ENCODE data around the gene C11orf21. TPM values are rescaled to one million over a fixed set of nuclear protein-coding genes. Genes with fewer than 3 reads are reported as not detected.
"Not testable (repeated sequence)": the region's sequence is repeated elsewhere in the genome, so short reads cannot be mapped to it uniquely, and the experiment has no call there.

The C11orf21 gene
- total and polyA plus RNA-seq, 8 donors: 1.2 to 6.9 (median 1.8) TPM

DNA sequence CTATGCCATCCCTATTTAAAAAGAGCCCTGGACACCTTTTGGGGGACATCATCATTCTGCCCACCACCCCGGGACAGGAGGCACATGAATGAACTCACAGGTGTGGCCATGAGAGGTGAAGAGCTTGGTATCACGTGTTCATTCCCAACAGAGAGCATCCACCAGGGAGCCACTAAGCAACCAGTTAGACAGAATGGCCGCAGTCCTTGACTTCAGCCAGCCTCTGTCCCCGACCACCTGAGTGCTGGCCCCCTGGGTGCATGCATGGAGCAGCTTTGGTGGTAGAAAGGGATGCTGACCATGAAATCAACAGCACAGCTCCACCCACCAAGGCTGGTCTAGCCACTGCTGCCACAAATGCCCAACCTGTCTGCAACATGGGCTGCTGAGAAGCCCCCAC is 44.3 kb upstream of the C11orf21 start:
- DNase-seq: no peak
- Histone ChIP-seq H3K4me3 (no peak overlapping the region), H3K9me3 (peaks cover 0 to 11% of the 10 kb centered on the region in 2 donors), H3K27ac (no peak overlapping the region), H3K27me3 (no peaks in the 10 kb centered on the region), H3K36me3 (no peaks in the 10 kb centered on the region), H3K4me1 (no peaks in the 10 kb centered on the region)
- TF ChIP-seq, protein P1, sequence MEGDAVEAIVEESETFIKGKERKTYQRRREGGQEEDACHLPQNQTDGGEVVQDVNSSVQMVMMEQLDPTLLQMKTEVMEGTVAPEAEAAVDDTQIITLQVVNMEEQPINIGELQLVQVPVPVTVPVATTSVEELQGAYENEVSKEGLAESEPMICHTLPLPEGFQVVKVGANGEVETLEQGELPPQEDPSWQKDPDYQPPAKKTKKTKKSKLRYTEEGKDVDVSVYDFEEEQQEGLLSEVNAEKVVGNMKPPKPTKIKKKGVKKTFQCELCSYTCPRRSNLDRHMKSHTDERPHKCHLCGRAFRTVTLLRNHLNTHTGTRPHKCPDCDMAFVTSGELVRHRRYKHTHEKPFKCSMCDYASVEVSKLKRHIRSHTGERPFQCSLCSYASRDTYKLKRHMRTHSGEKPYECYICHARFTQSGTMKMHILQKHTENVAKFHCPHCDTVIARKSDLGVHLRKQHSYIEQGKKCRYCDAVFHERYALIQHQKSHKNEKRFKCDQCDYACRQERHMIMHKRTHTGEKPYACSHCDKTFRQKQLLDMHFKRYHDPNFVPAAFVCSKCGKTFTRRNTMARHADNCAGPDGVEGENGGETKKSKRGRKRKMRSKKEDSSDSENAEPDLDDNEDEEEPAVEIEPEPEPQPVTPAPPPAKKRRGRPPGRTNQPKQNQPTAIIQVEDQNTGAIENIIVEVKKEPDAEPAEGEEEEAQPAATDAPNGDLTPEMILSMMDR (IDR thresholded peaks at IDR 0.05): no peak
- ATAC-seq: no peak
- intact Hi-C loops (cut with DNase I): no loop called here

DNA sequence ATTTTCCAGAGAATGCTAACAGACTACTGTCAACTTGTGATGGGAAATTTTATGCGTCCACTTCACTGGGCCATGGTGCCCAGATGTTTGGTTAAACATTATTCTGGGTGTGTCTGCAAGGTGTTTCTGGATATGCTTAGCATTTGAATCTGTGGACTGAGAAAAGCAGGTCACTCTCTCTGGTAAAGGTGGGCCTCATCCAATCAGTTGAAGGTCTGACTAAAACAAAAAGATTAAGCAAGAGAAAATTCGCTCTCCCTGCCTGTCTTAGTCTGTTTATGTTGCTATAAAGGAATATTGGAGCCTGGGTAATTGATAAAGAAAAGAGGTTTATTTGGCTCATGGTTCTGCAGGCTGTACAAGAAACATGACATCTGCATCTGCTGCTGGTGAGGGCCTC is 43.3 kb upstream of the C11orf21 start:
- Histone ChIP-seq H3K36me3 (no peaks in the 10 kb centered on the region), H3K27ac (no peak overlapping the region), H3K4me1 (no peaks in the 10 kb centered on the region), H3K4me3 (no peak overlapping the region), H3K9me3 (peaks cover 0 to 11% of the 10 kb centered on the region in 2 donors), H3K27me3 (no peaks in the 10 kb centered on the region)
- DNase-seq (no peak), ATAC-seq (no peak)
- intact Hi-C loops (cut with DNase I): no loop called here
- TF ChIP-seq, protein P1 (IDR thresholded peaks at IDR 0.05): no peak

DNA sequence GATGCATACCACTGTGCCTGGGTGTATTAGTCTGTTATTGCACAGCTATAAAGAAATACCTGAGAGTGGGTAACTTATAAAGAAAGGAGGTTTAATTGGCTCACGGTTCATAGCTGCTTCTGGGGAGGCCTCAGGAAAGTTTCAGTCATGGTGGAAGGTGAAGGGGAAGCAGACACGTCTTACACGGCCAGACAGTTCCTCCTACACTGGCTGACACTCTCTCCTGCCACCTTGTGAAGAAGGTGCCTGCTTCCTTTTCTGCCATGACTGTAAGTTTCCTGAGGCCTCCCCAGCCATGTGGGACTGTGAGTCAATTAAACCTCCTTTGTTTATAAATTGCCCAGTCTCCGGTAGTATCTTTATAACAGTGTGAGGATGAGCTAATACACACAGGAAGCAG is 41.8 kb upstream of the C11orf21 start:
- intact Hi-C loops (cut with DNase I): no loop called here

DNA sequence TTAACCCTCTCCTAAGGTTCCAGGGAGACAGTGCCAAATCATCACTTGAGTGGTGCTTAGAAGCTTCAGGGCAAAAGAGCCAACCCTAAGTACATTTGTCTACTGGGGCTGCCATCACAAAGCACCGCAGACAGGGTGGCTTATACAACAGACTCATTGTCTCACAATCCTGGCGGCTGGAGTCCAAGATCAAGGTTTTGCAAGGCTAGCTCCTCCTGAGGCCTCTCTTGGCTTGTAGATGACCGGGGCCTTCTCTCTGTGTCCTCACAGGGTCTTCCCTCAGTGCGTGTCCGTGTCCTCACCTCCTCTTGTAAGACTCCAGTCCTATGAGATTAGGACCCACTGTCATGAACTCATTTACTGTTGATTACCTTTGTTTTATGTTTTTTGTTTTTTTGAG is 41.3 kb upstream of the C11orf21 start:
- H3K9me3 ChIP-seq: peaks cover 0 to 3% of the 10 kb centered on the region in 2 donors
- TF ChIP-seq, protein P1 (IDR thresholded peaks at IDR 0.05): no peak
- no peaks in the 10 kb centered on the region for H3K36me3 ChIP-seq
- H3K4me3 ChIP-seq: no peak overlapping the region
- intact Hi-C loops (cut with DNase I): no loop called here
- H3K27me3 ChIP-seq: no peaks in the 10 kb centered on the region
- H3K4me1 ChIP-seq: no peaks in the 10 kb centered on the region
- DNase-seq: no peak
- H3K27ac ChIP-seq: no peak overlapping the region
- ATAC-seq: no peak

More for the DNA sequence above, 41.8 kb upstream of the C11orf21 start:
- Histone ChIP-seq H3K36me3 (no peaks in the 10 kb centered on the region), H3K4me3 (no peak overlapping the region), H3K4me1 (no peaks in the 10 kb centered on the region), H3K27me3 (no peaks in the 10 kb centered on the region), H3K27ac (no peak overlapping the region), H3K9me3 (peaks cover 0 to 3% of the 10 kb centered on the region in 2 donors)
- DNase-seq (no peak), ATAC-seq (no peak)
- TF ChIP-seq, protein P1 (IDR thresholded peaks at IDR 0.05): no peak

DNA sequence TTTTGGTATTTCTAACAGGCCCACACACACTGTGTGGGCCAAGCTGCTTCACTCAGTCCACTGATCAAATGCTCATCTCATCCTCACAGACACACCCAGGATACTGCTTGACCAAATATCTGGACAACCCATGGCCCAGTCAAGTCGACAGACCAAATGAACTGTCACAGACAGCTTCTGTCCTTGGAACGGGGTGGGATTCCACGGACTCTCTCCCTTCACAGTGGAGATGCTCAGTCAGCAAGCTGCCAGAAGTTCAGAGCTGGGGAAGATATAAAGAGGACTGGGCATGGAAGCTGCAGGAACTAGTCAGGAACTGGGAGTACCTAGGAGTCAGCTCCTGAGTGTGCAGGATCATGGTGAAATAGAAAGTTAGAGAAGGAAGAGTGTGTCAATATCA is 40.8 kb upstream of the C11orf21 start:
- H3K36me3 ChIP-seq: no peaks in the 10 kb centered on the region
- H3K4me3 ChIP-seq: no peak overlapping the region
- peaks cover 0 to 3% of the 10 kb centered on the region in 2 donors for H3K9me3 ChIP-seq
- intact Hi-C loops (cut with DNase I): no loop called here
- no peak for DNase-seq
- no peak overlapping the region for H3K27ac ChIP-seq
- TF ChIP-seq, protein P1 (IDR thresholded peaks at IDR 0.05): no peak
- ATAC-seq: no peak
- no peaks in the 10 kb centered on the region for H3K27me3 ChIP-seq
- no peaks in the 10 kb centered on the region for H3K4me1 ChIP-seq

DNA sequence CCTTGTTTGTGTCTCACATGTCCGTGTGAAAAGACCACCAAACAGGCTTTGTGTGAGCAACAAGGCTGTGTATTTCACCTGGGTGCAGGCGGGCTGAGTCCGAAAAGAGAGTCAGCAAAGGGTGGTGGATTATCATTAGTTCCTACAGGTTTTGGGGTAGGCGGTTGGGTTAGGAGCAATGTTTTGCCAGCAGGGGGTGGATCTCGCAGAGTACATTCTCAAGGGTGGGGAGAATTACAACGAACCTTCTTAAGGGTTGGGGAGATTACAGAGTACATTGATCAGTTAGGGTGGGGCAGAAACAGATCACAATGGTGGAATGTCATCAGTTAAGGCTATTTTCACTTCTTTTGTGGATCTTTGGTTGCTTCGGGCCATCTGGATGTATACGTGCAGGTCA is 37.0 kb upstream of the C11orf21 start:
- H3K9me3 ChIP-seq; DNase-seq; ATAC-seq; H3K4me3 ChIP-seq; H3K27ac ChIP-seq; H3K27me3 ChIP-seq; H3K36me3 ChIP-seq; intact Hi-C loops (cut with DNase I); H3K4me1 ChIP-seq: not testable (repeated sequence)

DNA sequence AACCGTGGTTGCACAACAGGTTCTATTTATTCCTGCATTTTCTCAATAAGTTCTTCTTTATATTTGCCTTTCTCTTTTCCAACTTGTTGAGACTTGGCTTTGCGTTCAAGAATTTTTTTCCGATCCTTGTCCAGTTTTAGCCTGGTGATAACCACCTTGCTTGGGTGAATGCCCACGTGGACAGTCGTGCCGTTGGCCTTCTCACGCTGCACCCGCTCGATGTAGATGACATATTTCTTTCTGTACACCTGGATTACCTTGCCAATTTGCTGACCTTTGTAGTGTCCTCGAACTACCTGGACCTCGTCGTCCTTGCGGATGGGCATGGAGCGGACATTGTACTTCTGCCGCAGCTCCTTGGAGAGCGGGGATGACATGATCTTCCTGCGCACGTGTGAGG is 33.6 kb upstream of the C11orf21 start:
- H3K36me3 ChIP-seq; H3K4me1 ChIP-seq; intact Hi-C loops (cut with DNase I); H3K27ac ChIP-seq; H3K27me3 ChIP-seq; H3K4me3 ChIP-seq: not testable (repeated sequence)
- H3K9me3 ChIP-seq: peaks cover 0 to 11% of the 10 kb centered on the region in 2 donors
- ATAC-seq (peak; percentile 85), DNase-seq (peak in 2 of 4 donors; percentile 41 to 58)

DNA sequence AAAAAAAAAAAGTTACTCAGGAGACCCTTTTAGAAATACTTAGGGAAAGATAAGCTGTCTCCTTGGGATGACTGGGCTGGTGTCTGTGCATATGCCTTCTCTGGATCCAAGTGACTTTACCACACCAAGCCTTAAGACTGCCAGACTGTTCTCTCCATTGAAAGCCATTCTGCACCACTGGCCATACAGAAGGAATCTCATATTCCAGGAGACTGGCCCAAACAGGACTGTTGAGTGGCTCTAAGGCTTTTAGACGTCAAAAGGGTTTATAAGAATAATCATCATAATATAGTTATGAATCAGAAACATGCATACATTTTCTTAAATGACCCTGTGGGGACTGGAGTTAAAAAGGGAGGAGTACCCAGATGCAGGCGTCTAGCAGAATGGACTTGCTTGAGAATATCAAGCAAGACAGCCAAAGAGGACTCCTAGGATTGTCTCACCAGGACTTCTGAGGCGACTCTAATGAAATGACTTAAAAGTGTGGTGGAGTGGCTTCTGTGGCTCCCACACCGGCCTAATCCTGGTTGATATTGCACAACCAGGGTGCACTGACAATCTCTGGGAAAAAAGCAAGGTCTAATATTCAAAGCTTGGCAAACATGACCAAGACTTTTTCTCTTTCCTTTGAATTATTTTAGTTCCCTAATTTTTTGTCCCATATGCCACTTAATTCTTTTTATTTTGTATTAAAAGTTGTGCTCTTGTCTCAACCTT is 31.9 kb upstream of the C11orf21 start:
- DNase-seq; intact Hi-C loops (cut with DNase I); H3K27ac ChIP-seq; H3K4me1 ChIP-seq; H3K4me3 ChIP-seq; H3K27me3 ChIP-seq; H3K36me3 ChIP-seq: not testable (repeated sequence)
- ATAC-seq: peak; percentile 66
- peaks cover 0 to 11% of the 10 kb centered on the region in 2 donors for H3K9me3 ChIP-seq
